NCI-H1694 (cell line): ENCODE results near the gene TPM3.
"Not testable (repeated sequence)": the region's sequence is repeated elsewhere in the genome, so short reads cannot be mapped to it uniquely, and the experiment has no call there.

Experiments
- DNase-seq: peaks from one replicate; lab custom pipeline; 2025; lab: John Stamatoyannopoulos, UW

TPM3 gene

DNA sequence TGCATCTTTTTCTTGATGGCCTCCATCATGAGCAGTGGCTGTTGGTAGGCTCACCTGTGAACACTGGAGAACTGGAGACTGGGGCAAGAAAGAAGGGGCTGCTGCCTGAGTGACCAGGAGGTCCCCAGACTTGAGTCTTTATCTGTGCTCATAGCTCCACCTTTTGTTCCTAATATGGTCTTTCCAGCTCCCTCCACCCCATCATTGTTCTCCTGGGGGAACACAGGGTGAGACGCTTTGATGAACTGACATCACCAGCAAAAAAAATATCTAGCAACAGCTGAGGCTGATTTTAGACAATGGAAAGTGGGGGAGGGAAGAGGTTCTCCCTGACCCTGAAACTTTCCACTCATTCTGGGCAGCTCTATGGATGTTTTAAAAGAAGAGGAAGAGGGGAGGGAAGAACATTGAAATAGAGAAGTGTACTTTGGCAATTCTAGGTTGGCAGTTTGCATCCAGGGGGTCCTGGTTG is at the start of gene TPM3:
Gene TPM3 (minus strand): TSS at position 111 of the 472 bp plus-strand sequence. CDS start 82 bp downstream, at position 29.
- DNase-seq: no peak

DNA sequence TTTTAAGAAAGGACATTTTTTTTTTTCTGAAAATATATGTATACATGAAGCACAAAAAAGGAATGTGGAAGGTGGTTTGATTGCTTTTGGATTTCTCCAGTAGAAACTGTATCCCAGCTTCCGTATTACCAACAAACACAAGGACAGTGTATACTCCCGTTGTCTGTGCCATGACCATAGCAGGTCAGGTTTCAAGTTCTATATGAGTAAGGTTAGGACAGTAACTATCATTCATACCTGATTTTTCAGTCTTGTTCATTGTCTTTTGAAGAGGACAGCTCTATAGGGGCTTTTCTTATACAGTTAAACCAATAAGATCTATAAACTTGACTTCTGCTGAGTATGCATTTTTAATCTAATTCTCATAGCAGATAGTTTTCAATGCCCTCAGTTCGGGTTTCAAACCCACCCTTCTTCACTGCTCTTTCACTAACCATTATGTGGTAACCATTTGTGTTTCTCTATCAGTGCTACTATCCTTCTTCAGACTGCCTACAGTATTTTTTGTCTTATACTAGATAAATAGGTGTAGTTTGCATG is 48.5 kb upstream of the TPM3 start:
- DNase-seq: no peak

DNA sequence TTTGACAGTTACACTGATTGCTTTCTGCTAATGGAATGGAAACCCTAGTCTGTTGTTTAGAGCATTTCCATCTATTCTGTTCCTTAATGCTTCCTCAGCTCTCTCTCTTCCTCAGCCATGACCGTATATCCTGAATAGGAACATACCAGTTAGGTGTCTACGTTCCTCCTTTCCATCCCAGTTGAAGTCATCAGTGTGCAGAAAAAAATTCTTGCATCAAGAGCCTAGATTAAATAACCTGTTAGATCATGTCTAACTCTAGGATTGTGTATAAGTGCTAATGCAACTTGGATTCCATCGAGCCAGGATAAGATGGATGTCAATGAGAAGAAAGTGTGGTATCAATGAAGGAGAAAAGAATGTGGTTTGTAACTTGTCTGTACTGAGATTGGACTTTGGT is 47.6 kb upstream of the TPM3 start:
- DNase-seq: no peak

DNA sequence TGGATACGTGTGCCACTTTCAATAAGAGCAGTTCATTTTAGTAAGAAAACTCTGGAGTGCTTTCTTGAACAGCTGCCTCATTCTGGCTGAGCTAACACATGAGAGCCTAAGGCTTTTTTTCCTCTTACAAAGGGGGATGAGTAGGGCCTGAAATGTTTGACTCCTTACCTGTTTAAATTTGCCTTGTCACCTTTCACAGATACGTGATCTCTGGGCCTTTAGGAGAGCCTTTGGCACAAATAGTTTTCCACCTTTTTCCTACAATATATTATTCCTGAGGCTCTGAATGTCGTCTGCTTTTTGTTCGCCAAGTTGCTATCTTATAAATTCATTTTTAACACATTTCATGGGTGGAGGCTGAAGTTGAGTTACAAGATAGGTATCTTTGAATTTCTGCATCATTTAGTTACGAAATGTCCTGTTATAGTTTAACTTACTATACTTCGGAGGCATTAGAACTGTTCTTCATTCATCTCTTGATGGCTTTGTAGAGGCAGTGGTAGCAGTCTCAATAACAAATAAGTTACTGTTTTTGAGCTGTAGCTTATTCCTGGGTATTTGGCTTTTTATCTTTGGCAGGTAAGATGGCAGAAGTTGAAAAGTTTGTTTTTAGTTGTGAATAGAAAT is 46.1 kb upstream of the TPM3 start:
- DNase-seq: no peak

DNA sequence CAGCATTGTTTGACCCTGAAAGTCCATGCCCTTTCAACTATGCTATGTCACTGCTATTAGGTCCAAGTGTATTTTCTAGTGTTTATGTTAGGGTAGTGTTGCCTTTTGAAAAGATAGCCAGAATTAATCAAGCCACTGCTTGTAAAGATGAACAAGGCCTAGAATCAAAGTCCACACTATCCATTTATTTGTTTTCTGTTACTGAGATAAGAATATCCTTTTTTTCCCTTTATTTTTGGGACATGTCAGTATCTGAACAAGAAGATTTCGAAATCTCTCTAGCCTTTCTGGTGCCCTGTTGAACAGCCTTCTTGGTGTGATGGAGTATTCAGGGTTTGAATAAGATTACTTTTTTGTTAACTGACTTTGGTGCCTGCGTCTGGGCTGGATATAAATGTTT is 45.5 kb upstream of the TPM3 start:
- DNase-seq: no peak

DNA sequence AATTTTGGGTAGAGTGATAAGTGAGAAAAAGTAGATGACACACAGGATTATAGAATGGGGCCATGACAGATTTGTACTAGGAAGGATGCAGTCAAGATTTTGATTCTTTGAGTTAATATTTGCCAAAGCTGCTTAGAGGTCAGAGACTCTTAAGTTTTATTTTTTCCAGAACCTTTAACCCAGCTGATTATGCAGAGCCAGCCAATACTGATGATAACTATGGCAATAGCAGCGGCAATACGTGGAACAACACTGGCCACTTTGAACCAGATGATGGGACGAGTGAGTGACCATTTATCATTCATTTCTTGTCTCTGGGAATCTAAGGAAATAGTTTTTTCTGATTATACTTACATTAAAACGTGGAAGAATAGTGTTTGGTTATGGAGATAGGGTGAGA is 45.0 kb upstream of the TPM3 start:
- DNase-seq: no peak

DNA sequence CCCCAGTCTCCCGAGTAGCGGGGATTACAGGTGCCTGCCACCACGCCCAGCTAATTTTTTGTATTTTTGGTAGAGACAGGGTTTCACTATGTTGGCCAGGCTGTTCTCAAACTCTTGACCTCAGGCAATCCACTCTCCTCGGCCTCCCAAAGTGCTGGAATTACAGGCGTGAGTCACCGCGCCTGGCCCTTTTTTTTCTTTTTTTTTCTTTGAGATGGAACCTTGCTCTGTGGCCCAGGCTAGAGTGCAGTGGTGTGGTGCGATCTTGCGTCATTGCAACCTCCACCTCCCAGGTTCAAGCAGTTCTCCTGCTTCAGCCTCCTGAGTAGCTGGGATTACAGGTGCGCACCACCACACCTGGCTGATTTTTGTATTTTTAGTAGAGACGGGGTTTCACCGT is 41.2 kb upstream of the TPM3 start:
- DNase-seq: not testable (repeated sequence)

DNA sequence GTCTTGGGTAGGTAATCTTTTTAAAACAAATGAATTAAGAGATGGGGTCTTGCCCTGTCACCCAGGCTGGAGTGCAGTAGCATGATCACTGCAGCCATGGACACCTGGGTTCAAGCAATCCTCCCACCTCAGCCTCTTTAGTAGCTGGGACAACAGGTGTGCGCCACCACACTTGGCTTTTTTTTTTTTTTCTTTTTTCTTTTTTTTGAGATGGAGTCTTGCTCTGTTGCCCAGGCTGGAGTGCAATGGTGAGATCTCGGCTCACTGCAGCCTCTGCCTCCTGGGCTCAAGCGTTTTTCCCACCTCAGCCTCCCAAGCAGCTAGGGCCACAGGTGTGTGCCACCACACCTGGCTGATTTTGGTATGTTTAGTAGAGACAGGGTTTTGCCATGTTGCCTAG is 39.2 kb upstream of the TPM3 start:
- DNase-seq: not testable (repeated sequence)

DNA sequence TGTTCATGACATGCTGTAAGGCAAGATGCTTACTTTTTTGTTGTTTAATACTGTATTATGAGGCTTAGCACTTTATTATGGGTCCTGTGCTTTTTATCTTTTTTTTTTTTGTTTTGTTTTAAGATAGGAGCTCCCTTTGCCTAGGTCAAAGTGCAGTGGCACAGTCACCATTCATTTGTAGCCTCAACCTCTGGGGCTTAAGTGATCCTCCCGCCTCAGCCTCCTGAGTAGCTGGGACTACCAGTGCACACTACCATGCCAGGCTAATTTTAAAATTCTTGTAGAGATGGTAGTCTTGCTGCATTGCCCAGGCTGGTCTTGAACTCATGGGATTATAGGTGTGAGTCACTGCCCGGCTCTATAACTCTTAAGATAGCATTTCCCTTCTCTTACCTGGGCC is 33.5 kb upstream of the TPM3 start:
- no peak for DNase-seq

DNA sequence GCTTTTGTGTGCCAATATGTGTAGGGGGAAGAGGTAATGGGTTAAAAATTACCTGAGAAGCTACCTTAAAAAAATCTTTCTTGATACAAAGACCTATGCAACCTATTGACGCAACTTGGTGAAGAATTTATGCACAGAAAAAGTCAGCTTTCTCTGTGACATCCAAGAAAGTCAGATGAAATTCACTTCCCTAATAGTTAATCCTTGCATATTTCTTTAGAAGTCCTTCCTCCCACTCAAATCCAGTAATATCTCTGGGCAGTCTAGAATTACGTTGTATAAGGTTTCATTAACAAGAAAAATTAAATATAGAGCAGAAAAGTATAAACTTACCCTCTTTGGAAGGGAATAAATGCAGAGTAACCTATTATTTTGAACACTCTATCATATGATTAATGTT is 31.7 kb upstream of the TPM3 start:
- no peak for DNase-seq

DNA sequence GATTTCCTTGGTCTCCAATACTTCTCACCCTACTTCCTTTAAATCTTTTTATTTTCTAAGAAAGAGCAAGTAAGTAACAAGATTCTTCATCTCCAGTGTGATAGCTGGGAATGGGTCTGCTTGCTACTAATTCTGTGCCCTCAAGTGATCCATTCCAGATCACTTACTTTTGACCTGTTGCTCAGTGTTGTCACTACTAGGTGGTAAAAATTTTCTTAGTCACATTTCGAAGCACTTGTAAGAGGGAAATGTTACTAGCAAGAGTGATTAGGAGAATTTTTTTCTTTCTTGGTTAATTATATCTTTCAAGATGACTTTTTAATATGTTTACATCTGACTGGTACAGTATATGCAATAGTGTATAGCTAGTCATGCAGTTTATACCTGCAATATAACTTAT is 31.0 kb upstream of the TPM3 start:
- no peak for DNase-seq

DNA sequence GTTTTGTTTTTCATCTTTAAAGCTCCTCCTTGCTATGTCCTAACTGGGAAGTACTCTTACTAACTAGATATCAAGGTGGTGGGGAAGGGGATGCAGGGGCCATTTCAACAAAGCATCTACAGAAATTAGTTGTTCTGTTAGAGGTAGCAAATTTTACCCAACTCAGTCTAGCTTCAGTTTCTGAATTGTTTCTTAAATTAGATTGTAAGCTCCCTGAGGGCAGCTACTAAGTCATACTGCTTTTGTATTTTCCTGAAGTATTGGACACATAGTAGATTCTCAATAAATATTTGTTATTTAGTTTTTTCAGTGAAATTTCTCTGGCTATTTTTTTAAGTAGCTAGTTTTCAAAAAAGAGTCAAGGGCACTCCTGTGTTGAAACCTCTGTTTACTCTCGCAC is 30.6 kb upstream of the TPM3 start:
- no peak for DNase-seq

DNA sequence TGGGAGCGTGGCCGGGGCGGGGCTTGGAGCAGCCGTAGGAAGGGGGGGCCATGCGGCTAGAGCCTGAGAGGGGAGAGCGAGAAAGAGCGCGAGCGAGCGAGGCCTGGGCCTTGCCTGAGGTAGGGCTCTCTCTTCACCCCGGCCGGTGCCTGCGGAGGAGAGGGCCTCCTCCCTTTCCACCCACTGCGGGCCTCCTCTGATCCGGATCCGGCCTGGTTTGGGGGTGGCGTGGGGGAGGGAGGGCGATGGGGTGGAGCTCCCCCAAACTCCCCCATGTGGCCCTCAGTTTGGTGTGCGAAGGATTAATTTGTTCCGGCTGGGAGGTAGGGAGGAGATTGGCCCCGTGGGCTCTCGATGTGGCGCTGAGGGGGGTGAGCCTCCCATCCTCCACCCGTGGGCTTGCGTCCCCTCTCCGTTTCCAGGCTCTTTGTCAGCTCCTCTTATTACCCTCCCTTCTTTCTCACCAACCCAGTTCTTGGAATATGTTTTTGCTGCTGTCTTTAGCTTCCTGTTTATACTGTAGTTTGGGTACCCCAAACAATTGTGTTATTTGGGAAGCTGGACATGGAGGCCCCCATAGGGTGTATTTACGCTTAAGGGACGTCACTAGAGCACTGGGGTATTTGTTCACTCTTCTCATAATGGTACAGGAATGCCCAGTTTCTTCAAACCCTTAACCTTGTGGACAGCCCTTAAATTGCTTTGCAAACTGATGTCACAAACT is 29.5 kb upstream of the TPM3 start:
- no peak for DNase-seq

DNA sequence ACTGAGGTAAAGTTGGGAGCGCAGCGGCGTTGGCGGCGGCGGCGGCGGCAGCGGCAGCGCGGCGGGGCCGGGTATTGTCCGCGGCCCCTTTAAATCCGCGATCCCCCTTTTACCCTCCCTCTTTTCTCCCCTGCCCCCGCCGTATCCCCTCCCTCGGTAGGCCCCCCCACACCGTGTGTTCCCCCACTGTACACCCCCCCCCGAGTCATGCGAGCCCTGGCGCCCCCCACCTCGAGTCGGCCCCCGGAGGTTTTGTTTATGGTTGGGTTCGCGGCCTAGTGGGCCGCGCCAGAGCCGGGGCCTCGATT is 29.0 kb upstream of the TPM3 start:
- DNase-seq: no peak

DNA sequence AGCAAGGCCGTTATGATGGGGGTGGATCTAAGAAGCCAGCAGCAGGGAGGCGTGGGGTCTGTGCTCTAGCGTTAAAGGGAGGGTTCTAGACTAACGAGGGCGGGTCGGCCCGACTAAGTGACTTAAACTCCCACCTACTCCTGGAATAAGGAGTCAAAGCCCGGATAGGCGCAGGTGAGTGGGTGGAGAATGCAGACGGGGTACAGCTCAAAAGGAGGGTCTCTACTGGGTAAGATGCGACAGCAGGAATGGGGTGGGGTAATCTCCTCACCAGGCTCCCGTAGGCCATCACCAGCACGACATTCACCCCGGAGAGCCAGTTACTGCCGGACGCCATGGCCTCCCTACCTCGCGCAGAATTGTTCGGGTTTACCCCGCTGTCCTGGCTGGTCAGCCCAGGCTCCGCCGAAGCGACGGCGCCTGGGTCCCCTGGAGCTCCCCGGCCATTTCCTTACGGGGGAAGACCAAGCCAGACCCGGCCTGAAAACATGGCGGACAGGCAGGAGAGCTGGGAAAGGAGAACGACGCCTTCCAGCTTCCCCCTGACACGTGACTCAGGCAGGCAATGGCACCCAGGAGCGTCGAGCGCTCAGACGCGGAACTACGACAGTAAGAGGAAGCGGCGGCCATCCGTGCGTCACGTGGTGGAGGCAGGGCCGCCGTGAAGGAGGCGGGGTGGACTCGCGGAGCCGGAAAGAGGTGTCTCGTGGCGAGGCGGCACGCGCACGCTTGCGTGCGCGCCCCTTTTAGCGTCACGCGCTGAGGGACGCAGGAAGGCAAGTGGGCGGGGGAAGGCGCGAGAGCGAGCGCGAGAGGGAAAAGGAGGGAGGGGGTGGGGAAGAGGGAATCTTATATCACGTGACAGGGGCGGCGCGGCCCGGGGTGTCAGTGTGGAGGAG is 28.4 kb upstream of the TPM3 start, which contains the start of gene UBAP2L:
Gene UBAP2L (plus strand): TSS at position 885 of the 899 bp plus-strand sequence. CDS start 4,169 bp downstream, outside the sequence.
- DNase-seq: peak; percentile 99

DNA sequence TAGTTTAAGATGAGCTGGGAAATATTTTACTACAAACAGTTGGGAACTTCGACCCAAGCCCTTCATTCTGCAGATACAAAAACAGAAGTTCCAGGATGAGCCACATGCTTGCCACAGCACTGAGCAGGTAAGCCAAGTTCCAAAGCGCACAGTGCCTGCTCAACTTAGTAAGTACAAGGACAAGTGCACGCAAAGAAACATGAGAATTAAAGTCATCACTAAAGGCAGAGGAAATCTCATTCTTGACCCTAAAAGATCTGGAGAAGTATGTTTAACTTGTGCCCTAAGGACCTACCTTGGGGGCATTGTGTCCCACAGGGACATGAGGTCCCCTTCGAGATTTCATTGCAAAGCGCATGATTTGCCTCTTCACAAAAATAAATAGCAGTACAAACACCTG is 27.6 kb upstream of the TPM3 start:
- DNase-seq: peak; percentile 29

DNA sequence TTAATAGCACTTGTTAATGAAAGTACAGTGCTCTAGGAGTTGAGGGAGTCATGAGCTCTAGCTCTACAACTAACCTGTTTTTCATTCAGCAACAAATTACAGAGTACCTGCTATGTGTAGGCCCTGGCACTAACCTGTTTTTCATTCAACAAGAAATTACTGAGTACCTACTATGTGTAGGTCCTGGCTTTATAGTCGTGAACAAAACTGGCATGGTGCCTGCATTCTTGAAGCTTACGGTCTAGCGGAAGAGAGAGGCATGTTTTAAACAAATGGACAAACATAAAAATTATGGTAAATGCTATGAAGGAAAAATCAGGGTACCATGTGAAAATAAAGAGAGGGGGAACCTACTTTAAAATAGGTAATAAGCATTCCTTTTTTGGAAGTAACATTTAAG is 26.6 kb upstream of the TPM3 start:
- DNase-seq: no peak

DNA sequence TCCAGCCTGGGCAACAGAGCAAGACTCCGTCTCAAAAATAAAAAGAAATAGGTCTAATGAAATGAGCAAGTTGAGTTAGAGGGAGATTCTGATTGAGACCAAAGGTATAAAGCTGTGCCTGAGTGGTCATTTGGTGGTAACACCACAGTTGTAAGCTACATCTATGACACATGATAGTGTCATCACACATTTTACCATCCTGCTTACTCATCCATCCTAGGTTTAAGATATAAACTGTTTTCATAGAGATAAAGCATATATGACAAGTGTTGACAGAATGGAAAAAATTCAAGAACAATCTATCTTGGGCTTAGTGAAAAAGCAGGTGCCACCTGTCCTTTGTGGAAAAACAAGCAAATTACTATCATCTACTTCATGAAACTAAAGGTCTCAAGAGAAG is 21.4 kb upstream of the TPM3 start:
- no peak for DNase-seq

DNA sequence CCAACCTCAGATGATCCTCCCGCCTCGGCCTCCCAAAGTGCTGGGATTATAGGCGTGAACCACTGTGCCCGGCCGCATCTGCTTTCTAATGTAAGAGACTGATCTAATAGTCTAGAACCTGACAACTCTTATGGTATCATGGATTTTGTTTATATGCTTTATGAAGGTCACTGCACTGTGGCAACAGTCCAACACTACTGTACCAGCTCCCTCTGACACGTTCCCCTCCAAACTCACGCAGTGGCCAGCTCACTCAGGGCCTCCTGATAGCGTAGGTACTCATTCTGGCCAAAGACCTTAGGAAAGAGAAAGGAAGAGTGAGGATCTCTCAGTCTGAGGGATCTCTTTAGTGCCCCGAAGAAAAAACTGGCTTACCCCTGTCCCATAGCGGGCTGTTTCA is 20.2 kb upstream of the TPM3 start:
- DNase-seq: no peak

DNA sequence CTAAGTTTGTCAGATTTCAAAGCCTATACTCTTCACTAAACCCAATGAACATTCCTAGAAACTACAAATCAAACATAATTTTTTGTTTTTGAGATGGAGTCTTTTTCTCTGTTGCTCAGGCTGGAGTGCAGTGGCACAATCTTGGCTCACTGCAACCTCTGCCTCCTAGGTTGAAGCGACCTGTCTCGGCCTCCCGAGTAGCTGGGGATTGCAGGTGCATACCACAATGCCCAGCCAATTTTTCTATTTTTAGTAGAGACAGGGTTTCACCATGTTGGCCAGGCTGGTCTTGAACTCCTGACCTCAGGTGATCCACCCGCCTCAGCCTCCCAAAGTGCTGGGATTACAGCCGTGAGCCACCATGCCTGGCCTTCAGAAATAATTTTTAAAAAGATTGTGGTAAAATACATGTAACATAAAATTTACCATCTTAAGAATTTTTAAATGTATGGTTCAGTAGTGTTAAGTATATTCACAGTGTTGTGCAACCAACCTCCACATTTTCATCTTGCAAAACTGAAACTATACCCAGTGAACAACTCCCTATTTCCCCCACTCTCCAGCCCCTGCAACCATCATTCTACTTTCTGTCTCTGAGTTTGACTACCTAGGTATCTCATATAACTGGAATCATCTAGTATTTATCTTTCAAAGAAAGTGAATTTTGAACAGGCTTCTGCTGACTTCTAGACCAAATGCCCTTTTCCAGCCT is 16.9 kb upstream of the TPM3 start:
- DNase-seq: no peak

DNA sequence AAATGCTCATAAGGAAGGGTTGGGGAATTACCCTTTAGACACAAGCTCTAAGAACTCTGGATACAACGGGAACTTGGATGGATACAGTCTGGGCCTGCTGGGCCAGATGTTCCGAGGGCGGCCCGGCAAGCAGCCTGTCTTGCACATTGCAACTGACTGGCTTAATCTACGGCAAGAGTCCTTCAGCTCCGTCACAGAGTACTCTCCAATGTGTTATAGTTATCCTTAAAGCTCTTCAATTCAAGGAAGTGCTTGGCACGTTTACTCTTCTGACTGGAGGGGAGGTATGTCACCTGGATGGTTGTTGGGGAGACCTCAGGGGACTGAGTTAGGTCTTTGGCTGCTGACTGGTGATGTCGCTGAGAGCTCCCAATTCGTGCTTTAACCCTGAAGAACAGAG is 15.4 kb upstream of the TPM3 start:
- DNase-seq: no peak

DNA sequence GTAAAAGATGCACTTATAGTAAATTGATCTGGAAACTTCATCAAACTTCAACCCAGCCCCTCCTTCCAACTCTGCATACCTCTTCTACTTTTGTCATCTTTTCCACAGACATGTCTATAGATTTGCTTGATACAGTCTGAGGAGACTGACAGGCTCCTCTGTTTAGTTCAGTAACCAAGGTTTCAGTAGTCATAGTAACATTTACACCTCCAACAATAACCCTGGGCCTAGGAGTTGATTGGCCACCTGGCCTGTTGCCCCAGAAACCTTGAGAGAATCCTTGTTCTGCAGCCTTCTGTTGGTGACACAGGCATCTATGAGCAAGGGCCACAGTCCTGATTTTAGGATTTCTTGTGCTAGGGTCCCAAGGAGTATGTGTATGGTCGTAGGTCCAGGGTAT is 14.3 kb upstream of the TPM3 start, which contains the start of gene CFAP141:
Gene CFAP141 (minus strand): TSS at position 138 of the 400 bp plus-strand sequence. CDS start 26 bp downstream, at position 112.
- DNase-seq: no peak
